SK-N-SH (cell line): ENCODE results near the gene TXNRD1. TPM values are rescaled to one million over a fixed set of nuclear protein-coding genes. Genes with fewer than 3 reads are reported as not detected.

ENCODE experiments used
- CTCF ChIA-PET: fragments of 300-600, 350-600 bp; formaldehyde crosslinking; extraction: SDS; loops from one replicate; lab custom pipeline; 2021; lab: Yijun Ruan, JAX
- POLR2A ChIA-PET: fragments of 350-600 bp; sonication (Branson Sonifier 250); formaldehyde crosslinking; extraction: SDS; loops from one replicate; lab custom pipeline; 2020; ENCODE audit warnings: antibody characterized with exemption, inconsistent platforms; lab: Yijun Ruan, JAX
- DNase-seq: peaks from one replicate; pipeline ENCODE4 v3.0.0; 2012
- H2AFZ ChIP-seq: fragments of 200-600 bp; sonication (generic); 2 replicates; pipeline ENCODE4 v1.8.1; 2016; ENCODE audit warnings: antibody characterized with exemption, mild to moderate bottlenecking, low read depth
- H3F3A ChIP-seq: fragments of 200-600 bp; sonication (generic); replicated peaks from 2 replicates; pipeline ENCODE3; 2016; ENCODE audit warnings: antibody characterized with exemption, mild to moderate bottlenecking; ENCODE audit not compliant: insufficient read depth
- H3K27ac ChIP-seq, 2 experiments: fragments of 200-500 bp in 1 of 2; fragments of 200-600 bp in 1 of 2; sonication (Bioruptor generic) in 1 of 2; sonication (generic), shearing (Covaris generic) in 1 of 2; 2 replicates each; pipeline versions ENCODE4 v1.5.1 to v1.6.1; 2014 to 2016; ENCODE audit warnings: low read depth in 2 of 2, inconsistent platforms in 1 of 2, low read length in 1 of 2, mild to moderate bottlenecking in 1 of 2, mixed read lengths in 1 of 2
- H3K27me3 ChIP-seq: fragments of 200-600 bp; sonication (generic), shearing (Covaris generic); 2 replicates; pipeline ENCODE4 v1.6.1; 2016; ENCODE audit warnings: mixed run types; ENCODE audit not compliant: insufficient read depth
- H3K36me3 ChIP-seq, 2 experiments: fragments of 200-500 bp in 1 of 2; fragments of 200-600 bp in 1 of 2; sonication (Bioruptor generic) in 1 of 2; sonication (generic) in 1 of 2; replicated peaks in 1 of 2; 2 replicates each; pipeline versions ENCODE3 to v1.5.1; 2014 to 2016; ENCODE audit warnings: low read length in 1 of 2, mild to moderate bottlenecking in 1 of 2; ENCODE audit not compliant: insufficient read depth in 2 of 2, control insufficient read depth in 1 of 2
- H3K4me1 ChIP-seq, 2 experiments: fragments of 200-500 bp in 1 of 2; fragments of 200-600 bp in 1 of 2; sonication (Bioruptor generic) in 1 of 2; sonication (generic), shearing (Covaris generic) in 1 of 2; 2 replicates each; pipeline versions ENCODE4 v1.5.1 to v1.6.1; 2014 to 2016; ENCODE audit warnings: low read depth in 1 of 2, low read length in 1 of 2, mixed run types in 1 of 2; ENCODE audit not compliant: insufficient read depth in 2 of 2, control insufficient read depth in 1 of 2
- H3K4me2 ChIP-seq: fragments of 200-600 bp; sonication (generic), shearing (Covaris generic); 2 replicates; pipeline ENCODE4 v1.6.1; 2017; ENCODE audit warnings: mixed run types
- H3K4me3 ChIP-seq, 2 experiments: fragments of 200-500 bp in 1 of 2; fragments of 200-600 bp in 1 of 2; sonication (Bioruptor generic) in 1 of 2; sonication (generic), shearing (Covaris generic) in 1 of 2; 2 replicates each; pipeline versions ENCODE4 v1.5.1 to v1.8.1; 2014 to 2016; ENCODE audit warnings: low read depth in 2 of 2, inconsistent platforms in 1 of 2, low read length in 1 of 2, mild to moderate bottlenecking in 1 of 2, mixed read lengths in 1 of 2, moderate library complexity in 1 of 2
- H3K79me2 ChIP-seq: fragments of 200-600 bp; sonication (generic); 2 replicates; pipeline ENCODE4 v1.8.1; 2017; ENCODE audit warnings: mild to moderate bottlenecking; ENCODE audit not compliant: insufficient read depth
- H3K9ac ChIP-seq: fragments of 200-600 bp; sonication (generic); 2 replicates; pipeline ENCODE4 v1.6.1; 2017; ENCODE audit warnings: mixed run types
- H3K9me2 ChIP-seq: fragments of 200-600 bp; sonication (generic); 2 replicates; pipeline ENCODE4 v1.6.1; 2017; ENCODE audit warnings: mixed run types
- H3K9me3 ChIP-seq: fragments of 200-600 bp; sonication (generic); 2 replicates; pipeline ENCODE4 v1.6.1; 2017; ENCODE audit warnings: mixed run types, mild to moderate bottlenecking, moderate library complexity
- H4K20me1 ChIP-seq: fragments of 200-600 bp; sonication (generic); 2 replicates; pipeline ENCODE4 v1.6.1; 2017; ENCODE audit warnings: mild to moderate bottlenecking, mixed run types; ENCODE audit not compliant: insufficient read depth
- EP300 ChIP-seq, 2 experiments: IDR thresholded peaks; 2 replicates each; pipeline versions ENCODE4 v1.4.0 to v1.6.1; 2012; ENCODE audit warnings: borderline replicate concordance in 1 of 2, low read depth in 1 of 2, low read length in 1 of 2
- EZH2phosphoT487 ChIP-seq: fragments of 200-600 bp; sonication (generic); IDR thresholded peaks from 2 replicates; pipeline ENCODE4 v1.6.1; 2017; ENCODE audit warnings: low read depth, mixed run types, mild to moderate bottlenecking, antibody characterized with exemption, moderate library complexity, borderline replicate concordance
- FOXJ3 ChIP-seq: sonication (generic); formaldehyde crosslinking; IDR thresholded peaks from 2 replicates; pipeline ENCODE4 v1.5.1; 2020; ENCODE audit warnings: mild to moderate bottlenecking, missing genetic modification reagents
- GATA2 ChIP-seq: sonication (generic); formaldehyde crosslinking; IDR thresholded peaks from 2 replicates; pipeline ENCODE4 v1.5.0; 2020; ENCODE audit warnings: mild to moderate bottlenecking, missing genetic modification reagents
- JUND ChIP-seq: IDR thresholded peaks from 2 replicates; pipeline ENCODE4 v1.4.0; 2012
- MEF2A ChIP-seq: IDR thresholded peaks from 2 replicates; pipeline ENCODE4 v1.4.0; 2012; ENCODE audit warnings: low read depth, borderline replicate concordance
- MXI1 ChIP-seq: IDR thresholded peaks from 2 replicates; pipeline ENCODE4 v1.6.1; 2012; ENCODE audit warnings: mild to moderate bottlenecking, low read depth, low read length, improper control_type of control experiment
- NRF1 ChIP-seq: IDR thresholded peaks from 2 replicates; pipeline ENCODE4 v1.6.1; 2012; ENCODE audit warnings: low read depth, mild to moderate bottlenecking, low read length
- POLR2AphosphoS5 ChIP-seq: IDR thresholded peaks from 2 replicates; pipeline ENCODE4 v1.6.1; 2012; ENCODE audit warnings: low read depth, low read length
- RXRA ChIP-seq: IDR thresholded peaks from 2 replicates; pipeline ENCODE4 v1.4.0; 2012; ENCODE audit warnings: low read depth, mild to moderate bottlenecking, borderline replicate concordance
- SMC3 ChIP-seq: IDR thresholded peaks from 2 replicates; pipeline ENCODE4 v1.6.1; 2012; ENCODE audit warnings: low read depth, low read length, improper control_type of control experiment
- TAF1 ChIP-seq: IDR thresholded peaks from 2 replicates; pipeline ENCODE4 v1.6.1; 2012; ENCODE audit warnings: low read depth, mild to moderate bottlenecking, low read length, moderate library complexity, borderline replicate concordance
- YY1 ChIP-seq: IDR thresholded peaks from 2 replicates; pipeline ENCODE4 v1.4.0; 2012; ENCODE audit warnings: low read depth, mild to moderate bottlenecking
- WGBS: methylation state at CpG from one replicate; pipeline ENCODE4 v1.1.6; 2017; ENCODE audit warnings: low lambda C conversion rate; 5-methylcytosine and 5-hydroxymethylcytosine counted together
- polyA plus RNA-seq, 3 experiments: library from polyadenylated mRNA; depleted of rRNA; stranded (reverse); fragments of >200 nt; gene quantifications; 2 replicates each; pipeline ENCODE4 v1.2.3, GENCODE V29; 2012
- TF ChIP-seq, protein P1 (sequence below): IDR thresholded peaks from 2 replicates; pipeline ENCODE4; 2012
- TF ChIP-seq, protein P2 (sequence below): fragments of 150-350 bp; IDR thresholded peaks from 2 replicates; pipeline ENCODE4 v1.6.1; 2016; ENCODE audit warnings: mild to moderate bottlenecking, low read depth, low read length
- TF ChIP-seq, protein P3 (sequence below): fragments of 150-350 bp; IDR thresholded peaks from 2 replicates; pipeline ENCODE4 v1.6.1; 2017; ENCODE audit warnings: antibody characterized with exemption, low read length, low read depth, borderline replicate concordance
- TF ChIP-seq, protein P4 (sequence below): fragments of 200-600 bp; sonication (generic); IDR thresholded peaks from 2 replicates; pipeline ENCODE4 v1.6.1; 2017; ENCODE audit warnings: antibody characterized with exemption, mild to moderate bottlenecking, moderate library complexity
- TF ChIP-seq, protein P5 (sequence below): IDR thresholded peaks from 2 replicates; pipeline ENCODE4 v1.4.0; 2012; ENCODE audit warnings: low read depth

Gene TXNRD1
- polyA plus RNA-seq, 1 of the 3 experiments (the other 2 are of a cell fraction), result 143 TPM

DNA sequence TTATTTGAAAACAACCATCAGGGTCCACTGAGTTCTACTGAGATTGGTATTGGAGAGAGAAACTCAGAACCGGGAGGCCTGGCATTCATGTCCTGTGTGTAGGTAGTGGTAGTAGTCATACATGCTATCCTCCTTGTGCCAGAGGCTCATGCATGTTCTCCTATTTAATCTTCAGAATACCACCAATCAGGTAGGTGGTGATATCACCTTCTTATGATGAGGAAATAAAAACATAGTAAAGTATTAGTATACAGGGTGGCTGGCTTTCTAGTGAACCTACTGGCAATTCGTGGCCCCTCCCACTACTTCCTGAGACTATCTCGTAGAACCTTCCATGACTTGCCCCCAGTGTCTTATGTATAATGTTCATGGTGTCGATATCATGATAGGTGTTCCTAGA, 47.4 kb downstream of the TXNRD1 start:
- no peaks in the 10 kb centered on the region for H4K20me1 ChIP-seq
- no peak overlapping the region for H3K9ac ChIP-seq
- TF ChIP-seq, protein P1, sequence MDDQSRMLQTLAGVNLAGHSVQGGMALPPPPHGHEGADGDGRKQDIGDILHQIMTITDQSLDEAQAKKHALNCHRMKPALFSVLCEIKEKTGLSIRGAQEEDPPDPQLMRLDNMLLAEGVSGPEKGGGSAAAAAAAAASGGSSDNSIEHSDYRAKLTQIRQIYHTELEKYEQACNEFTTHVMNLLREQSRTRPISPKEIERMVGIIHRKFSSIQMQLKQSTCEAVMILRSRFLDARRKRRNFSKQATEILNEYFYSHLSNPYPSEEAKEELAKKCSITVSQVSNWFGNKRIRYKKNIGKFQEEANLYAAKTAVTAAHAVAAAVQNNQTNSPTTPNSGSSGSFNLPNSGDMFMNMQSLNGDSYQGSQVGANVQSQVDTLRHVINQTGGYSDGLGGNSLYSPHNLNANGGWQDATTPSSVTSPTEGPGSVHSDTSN, result no peak
- TF ChIP-seq MXI1, result no peak
- TF ChIP-seq POLR2AphosphoS5, result no peak
- no peaks in the 10 kb centered on the region for H3K79me2 ChIP-seq
- H3K27ac ChIP-seq, result peak overlapping the region in 1 of 2 experiments; percentile 45; a peak in 3 of 4 replicates
- ChIA-PET POLR2A (interaction anchor here (1.1 kb wide), 1 partner anchor 24 kb away, joined by 5 read pairs; no protein-coding TSS in a partner anchor), CTCF (no interaction called here)
- no peaks in the 10 kb centered on the region for H3K9me2 ChIP-seq
- 74% methylated on average over 4 of the region's 4 CpGs for WGBS
- no peak overlapping the region for H2AFZ ChIP-seq
- no peaks in the 10 kb centered on the region for H3K9me3 ChIP-seq
- H3K4me2 ChIP-seq, result no peak overlapping the region
- H3F3A ChIP-seq, result no peaks in the 10 kb centered on the region
- H3K36me3 ChIP-seq, result no peaks in the 10 kb centered on the region
- H3K27me3 ChIP-seq, result no peaks in the 10 kb centered on the region
- peaks cover 13 to 14% of the 10 kb centered on the region in 2 experiments; a peak in 3 of 4 replicates for H3K4me1 ChIP-seq
- H3K4me3 ChIP-seq, result no peak overlapping the region
- DNase-seq, result no peak

DNA sequence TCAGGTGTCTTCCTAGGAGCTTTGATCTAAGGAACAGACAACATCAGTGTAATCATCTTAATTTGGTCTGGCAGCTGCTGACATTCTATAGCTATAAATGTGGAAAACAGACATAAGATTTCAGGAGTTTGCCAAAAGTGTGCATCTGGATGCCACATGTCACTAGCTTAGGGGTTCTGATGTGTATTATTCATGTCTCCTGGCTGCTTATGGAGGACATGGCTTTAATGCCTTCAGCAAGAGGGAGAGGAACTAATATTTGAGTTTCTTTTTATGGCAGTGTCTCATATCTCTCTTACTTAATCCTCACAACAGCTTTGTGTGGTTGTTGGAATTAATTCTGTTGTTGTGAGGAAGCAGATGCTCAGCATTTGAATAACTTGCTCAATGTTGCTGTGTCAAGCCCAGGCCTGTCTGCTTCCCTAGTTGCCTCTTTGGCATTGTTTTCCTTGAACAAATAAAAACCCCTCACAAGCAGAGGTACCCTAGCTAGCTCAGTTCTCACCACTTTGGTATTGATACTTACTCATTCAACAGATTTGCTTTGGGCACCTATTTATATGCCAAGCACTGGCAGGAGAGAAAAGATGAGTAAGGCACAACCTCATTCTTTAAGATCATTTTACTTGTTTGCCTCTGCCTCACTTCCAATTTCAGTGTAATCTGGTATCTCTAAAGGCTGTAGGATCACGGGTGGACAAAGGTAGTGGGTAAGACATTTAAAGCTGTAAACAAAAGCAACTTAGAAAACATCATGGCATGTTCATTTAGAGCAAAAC, 48.2 kb downstream of the TXNRD1 start:
- Histone ChIP-seq H3K36me3 (no peaks in the 10 kb centered on the region), H4K20me1 (no peaks in the 10 kb centered on the region), H3K27me3 (no peaks in the 10 kb centered on the region), H3K9ac (0 out of 2 replicates have a peak overlapping the region, but pooled peaks have one; percentile 15), H3F3A (no peaks in the 10 kb centered on the region), H3K9me3 (no peaks in the 10 kb centered on the region), H3K79me2 (no peaks in the 10 kb centered on the region), H3K4me1 (peaks cover 13 to 14% of the 10 kb centered on the region in 2 experiments; a peak in 3 of 4 replicates), H3K4me3 (no peak overlapping the region), H2AFZ (peak overlapping the region; percentile 20), H3K4me2 (no peak overlapping the region), H3K9me2 (no peaks in the 10 kb centered on the region), H3K27ac (peak overlapping the region; percentile 45 to 79)
- ChIA-PET CTCF (no interaction called here), POLR2A (interaction anchor here (1.1 kb wide), 1 partner anchor 23 kb away, joined by 5 read pairs; no protein-coding TSS in a partner anchor)
- DNase-seq, result peak; percentile 75
- 11% methylated on average over 1 of the region's 1 CpG for WGBS
- TF ChIP-seq RXRA (no peak), YY1 (no peak), MXI1 (no peak), POLR2AphosphoS5 (peak; percentile 95), MEF2A (no peak), FOXJ3 (CRISPR knock-in tag) (0 out of 2 replicates have a peak, but pooled peaks have one; percentile 34), GATA2 (CRISPR knock-in tag) (peak; percentile 71), SMC3 (no peak), JUND (peak; percentile 50), NRF1 (no peak), TAF1 (no peak), EP300 (IDR thresholded peaks at IDR 0.05; ENCODE audit: borderline replicate concordance in 1 of 2, low read depth in 1 of 2, low read length in 1 of 2) (peak; percentile 68 to 76; a peak in 2 of 4 replicates), EZH2phosphoT487 (no peak)
- TF ChIP-seq, protein P1, result peak; percentile 97
- TF ChIP-seq, protein P2, sequence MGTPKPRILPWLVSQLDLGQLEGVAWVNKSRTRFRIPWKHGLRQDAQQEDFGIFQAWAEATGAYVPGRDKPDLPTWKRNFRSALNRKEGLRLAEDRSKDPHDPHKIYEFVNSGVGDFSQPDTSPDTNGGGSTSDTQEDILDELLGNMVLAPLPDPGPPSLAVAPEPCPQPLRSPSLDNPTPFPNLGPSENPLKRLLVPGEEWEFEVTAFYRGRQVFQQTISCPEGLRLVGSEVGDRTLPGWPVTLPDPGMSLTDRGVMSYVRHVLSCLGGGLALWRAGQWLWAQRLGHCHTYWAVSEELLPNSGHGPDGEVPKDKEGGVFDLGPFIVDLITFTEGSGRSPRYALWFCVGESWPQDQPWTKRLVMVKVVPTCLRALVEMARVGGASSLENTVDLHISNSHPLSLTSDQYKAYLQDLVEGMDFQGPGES, result no peak
- TF ChIP-seq, protein P3, sequence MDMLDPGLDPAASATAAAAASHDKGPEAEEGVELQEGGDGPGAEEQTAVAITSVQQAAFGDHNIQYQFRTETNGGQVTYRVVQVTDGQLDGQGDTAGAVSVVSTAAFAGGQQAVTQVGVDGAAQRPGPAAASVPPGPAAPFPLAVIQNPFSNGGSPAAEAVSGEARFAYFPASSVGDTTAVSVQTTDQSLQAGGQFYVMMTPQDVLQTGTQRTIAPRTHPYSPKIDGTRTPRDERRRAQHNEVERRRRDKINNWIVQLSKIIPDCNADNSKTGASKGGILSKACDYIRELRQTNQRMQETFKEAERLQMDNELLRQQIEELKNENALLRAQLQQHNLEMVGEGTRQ, result no peak
- TF ChIP-seq, protein P4, sequence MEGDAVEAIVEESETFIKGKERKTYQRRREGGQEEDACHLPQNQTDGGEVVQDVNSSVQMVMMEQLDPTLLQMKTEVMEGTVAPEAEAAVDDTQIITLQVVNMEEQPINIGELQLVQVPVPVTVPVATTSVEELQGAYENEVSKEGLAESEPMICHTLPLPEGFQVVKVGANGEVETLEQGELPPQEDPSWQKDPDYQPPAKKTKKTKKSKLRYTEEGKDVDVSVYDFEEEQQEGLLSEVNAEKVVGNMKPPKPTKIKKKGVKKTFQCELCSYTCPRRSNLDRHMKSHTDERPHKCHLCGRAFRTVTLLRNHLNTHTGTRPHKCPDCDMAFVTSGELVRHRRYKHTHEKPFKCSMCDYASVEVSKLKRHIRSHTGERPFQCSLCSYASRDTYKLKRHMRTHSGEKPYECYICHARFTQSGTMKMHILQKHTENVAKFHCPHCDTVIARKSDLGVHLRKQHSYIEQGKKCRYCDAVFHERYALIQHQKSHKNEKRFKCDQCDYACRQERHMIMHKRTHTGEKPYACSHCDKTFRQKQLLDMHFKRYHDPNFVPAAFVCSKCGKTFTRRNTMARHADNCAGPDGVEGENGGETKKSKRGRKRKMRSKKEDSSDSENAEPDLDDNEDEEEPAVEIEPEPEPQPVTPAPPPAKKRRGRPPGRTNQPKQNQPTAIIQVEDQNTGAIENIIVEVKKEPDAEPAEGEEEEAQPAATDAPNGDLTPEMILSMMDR, result no peak
- TF ChIP-seq, protein P5, sequence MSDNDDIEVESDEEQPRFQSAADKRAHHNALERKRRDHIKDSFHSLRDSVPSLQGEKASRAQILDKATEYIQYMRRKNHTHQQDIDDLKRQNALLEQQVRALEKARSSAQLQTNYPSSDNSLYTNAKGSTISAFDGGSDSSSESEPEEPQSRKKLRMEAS, result no peak
